HG03025 (cell line): Measurements from ENCODE around the gene IDH3G.
A peak's percentile ranks its signal among the peaks of the same experiment; 100 is the strongest.

Experiments used
- ATAC-seq: cut with Tn5 transposase; IDR thresholded peaks from one replicate; pipeline ENCODE4 v1.9.1; 2021; ENCODE audit warnings: mild to moderate bottlenecking, moderate library complexity; ENCODE audit not compliant: unreplicated experiment, low FRiP score

Gene IDH3G

GRCh38 chrX:153816831-153817690 is 22.9 kb upstream of the IDH3G start:
- ATAC-seq: no peak

- no peak for ATAC-seq
These were observed 20.6 kb upstream of the IDH3G start for GRCh38 chrX:153814591-153815315.

GRCh38 chrX:153813161-153813560 is 19.0 kb upstream of the IDH3G start:
- ATAC-seq: no peak

GRCh38 chrX:153812220-153812619 is 18.0 kb upstream of the IDH3G start:
- ATAC-seq: no peak

- no peak for ATAC-seq
These were observed 13.8 kb upstream of the IDH3G start for GRCh38 chrX:153807976-153808375.

- no peak for ATAC-seq
These were observed 12.9 kb upstream of the IDH3G start for GRCh38 chrX:153806999-153807575.

GRCh38 chrX:153805436-153805835 is 11.3 kb upstream of the IDH3G start:
- no peak for ATAC-seq

- no peak for ATAC-seq
These were observed 10.4 kb upstream of the IDH3G start for GRCh38 chrX:153804621-153805020.

- no peak for ATAC-seq
These were observed 10.0 kb upstream of the IDH3G start for GRCh38 chrX:153804100-153804595.

GRCh38 chrX:153803211-153804099 is 9.3 kb upstream of the IDH3G start:
- ATAC-seq: no peak

GRCh38 chrX:153802513-153803045 is 8.4 kb upstream of the IDH3G start:
- no peak for ATAC-seq

GRCh38 chrX:153801669-153802068 is 7.5 kb upstream of the IDH3G start:
- ATAC-seq: no peak

GRCh38 chrX:153800746-153801145 is 6.6 kb upstream of the IDH3G start:
- ATAC-seq: no peak

GRCh38 chrX:153800177-153800722 is 6.1 kb upstream of the IDH3G start:
- ATAC-seq: no peak

- ATAC-seq: no peak
These were observed 5.2 kb upstream of the IDH3G start for GRCh38 chrX:153799326-153799725.

- ATAC-seq: no peak
These were observed 3.3 kb upstream of the IDH3G start for GRCh38 chrX:153797415-153798015.

- ATAC-seq: peak; percentile 3
These were observed 982 bp upstream of the IDH3G start for GRCh38 chrX:153794897-153795816.

- no peak for ATAC-seq
These were observed 884 bp downstream of the IDH3G start for GRCh38 chrX:153793291-153793690.
